Endothelial cell of umbilical vein (primary cell): ENCODE results near the gene PSMA1. TPM values are rescaled to one million over a fixed set of nuclear protein-coding genes. Genes with fewer than 3 reads are reported as not detected.

Experiments used
- BruUV-seq: library from RNA; stranded (reverse); fragments of 400-500 nt; replicated peaks from 2 replicates; lab custom pipeline; 2021; lab: Mats Ljungman, UMichigan
- CTCF ChIA-PET: fragments of 300-600, 350-600 bp; sonication (Branson Sonifier 250); formaldehyde crosslinking; loops from one replicate; lab custom pipeline; 2021; ENCODE audit warnings: antibody characterized with exemption, inconsistent platforms; lab: Charles Lee
- POLR2A ChIA-PET: fragments of 300-600, 350-600 bp; sonication (Branson Sonifier 250); formaldehyde crosslinking; loops from one replicate; lab custom pipeline; 2021; ENCODE audit warnings: antibody characterized with exemption, inconsistent platforms; lab: Charles Lee
- DNase-seq: peaks from one replicate; pipeline ENCODE4 v3.0.0-alpha.2; 2011; ENCODE audit warnings: low read depth, low spot score
- FAIRE-seq: peaks from 2 replicates; lab custom pipeline; 2011; peaks lifted over from hg19 to GRCh38; lab: Jason Lieb, UNC
- H2AFZ ChIP-seq: 2 replicates; pipeline ENCODE4 v1.6.0; 2012; ENCODE audit warnings: low read depth, low read length, control low read depth, inconsistent platforms
- H3K27ac ChIP-seq: 2 replicates; pipeline ENCODE4 v1.5.1; 2011; ENCODE audit warnings: low read depth, mild to moderate bottlenecking, control low read depth, low read length, moderate library complexity; ENCODE audit not compliant: insufficient read depth
- H3K27me3 ChIP-seq, 2 experiments: 2 replicates each; pipeline versions ENCODE4 v1.6.0 to v1.6.1; 2011; ENCODE audit warnings: low read length in 2 of 2, mixed read lengths in 1 of 2; ENCODE audit not compliant: control insufficient read depth in 2 of 2, insufficient read depth in 2 of 2
- H3K36me3 ChIP-seq, 2 experiments: 2 replicates in 1 of 2; 3 replicates in 1 of 2; pipeline ENCODE4 v1.5.1; 2011; ENCODE audit warnings: low read length in 2 of 2, mild to moderate bottlenecking in 1 of 2, moderate library complexity in 1 of 2; ENCODE audit not compliant: control insufficient read depth in 2 of 2, insufficient read depth in 2 of 2; ENCODE audit errors: extremely low read depth in 1 of 2
- H3K4me1 ChIP-seq: 3 replicates; pipeline ENCODE4 v1.5.1; 2011; ENCODE audit warnings: mild to moderate bottlenecking, low read length; ENCODE audit not compliant: control insufficient read depth, insufficient read depth; ENCODE audit errors: extremely low read depth
- H3K4me2 ChIP-seq: 2 replicates; pipeline ENCODE4 v1.6.1; 2011; ENCODE audit warnings: low read length, control low read depth, mixed read lengths; ENCODE audit not compliant: insufficient read depth
- H3K4me3 ChIP-seq, 3 experiments: fragments of 200-600 bp in 1 of 3; sonication (generic), shearing (Covaris generic) in 1 of 3; replicated peaks in 1 of 3; 2 replicates each; pipeline ENCODE4 v1.5.1; 2011 to 2016; ENCODE audit warnings: control low read depth in 3 of 3, low read length in 3 of 3, mild to moderate bottlenecking in 2 of 3, inconsistent platforms in 1 of 3, low read depth in 1 of 3, moderate library complexity in 1 of 3; ENCODE audit not compliant: insufficient read depth in 1 of 3
- H3K79me2 ChIP-seq: 2 replicates; pipeline ENCODE4 v1.6.0; 2012; ENCODE audit warnings: low read length, inconsistent platforms; ENCODE audit not compliant: control insufficient read depth, insufficient read depth
- H3K9ac ChIP-seq: replicated peaks from 2 replicates; pipeline ENCODE3; 2011; ENCODE audit warnings: low read length, control low read depth; ENCODE audit not compliant: insufficient read depth; ENCODE audit errors: extremely low read depth
- H3K9me1 ChIP-seq: replicated peaks from 3 replicates; pipeline ENCODE4 v1.6.0; 2011; ENCODE audit warnings: mild to moderate bottlenecking, low read length; ENCODE audit not compliant: control insufficient read depth, insufficient read depth; ENCODE audit errors: extremely low read depth
- H3K9me3 ChIP-seq: replicated peaks from 2 replicates; pipeline ENCODE4 v1.5.1; 2012; ENCODE audit warnings: low read length, inconsistent platforms; ENCODE audit not compliant: control insufficient read depth, insufficient read depth
- H4K20me1 ChIP-seq: replicated peaks from 2 replicates; pipeline ENCODE3; 2011; ENCODE audit warnings: mild to moderate bottlenecking, low read length; ENCODE audit not compliant: control insufficient read depth, insufficient read depth; ENCODE audit errors: extremely low read depth
- EZH2 ChIP-seq: IDR thresholded peaks from 2 replicates; pipeline ENCODE4 v1.6.1; 2012; ENCODE audit warnings: borderline replicate concordance, low read depth, mild to moderate bottlenecking, moderate library complexity, low read length, inconsistent platforms; ENCODE audit not compliant: severe bottlenecking
- FOS ChIP-seq: IDR thresholded peaks from 2 replicates; pipeline ENCODE4 v1.6.1; 2011; ENCODE audit warnings: mild to moderate bottlenecking, low read length, moderate library complexity, borderline replicate concordance; ENCODE audit not compliant: insufficient read depth
- GATA2 ChIP-seq: IDR thresholded peaks from 2 replicates; pipeline ENCODE4 v1.7.0; 2011; ENCODE audit warnings: low read depth, mild to moderate bottlenecking, moderate library complexity, mixed read lengths, low read length; ENCODE audit not compliant: insufficient read length, insufficient read depth
- JUN ChIP-seq: IDR thresholded peaks from 2 replicates; pipeline ENCODE4 v1.6.1; 2011; ENCODE audit warnings: borderline replicate concordance, low read depth; ENCODE audit not compliant: insufficient read length, insufficient read depth
- MYC ChIP-seq: IDR thresholded peaks from one replicate; pipeline ENCODE4 v1.6.1; 2011; ENCODE audit warnings: mild to moderate bottlenecking, low read depth, low read length
- POLR2A ChIP-seq: IDR thresholded peaks from 2 replicates; pipeline ENCODE4 v1.6.1; 2012; ENCODE audit warnings: low read depth, mild to moderate bottlenecking, control low read depth, low read length
- POLR2AphosphoS5 ChIP-seq: IDR thresholded peaks from 2 replicates; pipeline ENCODE4 v1.6.1; 2012; ENCODE audit warnings: low read depth, mild to moderate bottlenecking, control low read depth, low read length, moderate library complexity; ENCODE audit not compliant: insufficient read depth
- dilution Hi-C: fragments of 300-500 bp; cut with MboI; formaldehyde crosslinking; loops from one replicate; pipeline ENCODE4 v1.15.0; 2019; ENCODE audit warnings: low sequenced_read_pairs; ENCODE audit not compliant: extremely low pct_ligation_motif_present
- intact Hi-C: fragments of 100-400 bp; cut with micrococcal nuclease; formaldehyde crosslinking; loops from one replicate; pipeline ENCODE4 v1.10.0; 2022
- polyA plus RNA-seq, 4 experiments: library from polyadenylated mRNA; depleted of rRNA in 3 of 4; stranded (reverse) in 3 of 4; unstranded in 1 of 4; fragments of >200 nt; gene quantifications; 2 replicates each; pipeline versions ENCODE4 v1.2.1 to v1.2.3, GENCODE V29; 2011 to 2012; ENCODE audit warnings: missing spikeins in 1 of 4
- total RNA-seq: library from RNA; stranded (reverse); gene quantifications from 2 replicates; pipeline ENCODE4 v1.2.3, GENCODE V29; 2021
- TF ChIP-seq, protein P1 (sequence below): IDR thresholded peaks from 2 replicates; pipeline ENCODE4 v1.6.1; 2011; ENCODE audit not compliant: insufficient read depth, insufficient read length
- TF ChIP-seq, protein P2 (sequence below), 2 donors: IDR thresholded peaks; 1 replicate in 1 of 2; 2 replicates in 1 of 2; pipeline ENCODE4 v1.5.1; 2011; ENCODE audit warnings: low read length in 2 of 2, mild to moderate bottlenecking in 2 of 2, moderate library complexity in 2 of 2, control low read depth in 1 of 2, inconsistent platforms in 1 of 2, low read depth in 1 of 2; ENCODE audit not compliant: insufficient read depth in 1 of 2; ENCODE audit errors: extremely low read depth in 1 of 2

Gene PSMA1
- total and polyA plus RNA-seq, 2 donors (not counting 3 experiments of a cell fraction or from before 2014, with no cell fraction given), result 194 to 220 TPM

DNA sequence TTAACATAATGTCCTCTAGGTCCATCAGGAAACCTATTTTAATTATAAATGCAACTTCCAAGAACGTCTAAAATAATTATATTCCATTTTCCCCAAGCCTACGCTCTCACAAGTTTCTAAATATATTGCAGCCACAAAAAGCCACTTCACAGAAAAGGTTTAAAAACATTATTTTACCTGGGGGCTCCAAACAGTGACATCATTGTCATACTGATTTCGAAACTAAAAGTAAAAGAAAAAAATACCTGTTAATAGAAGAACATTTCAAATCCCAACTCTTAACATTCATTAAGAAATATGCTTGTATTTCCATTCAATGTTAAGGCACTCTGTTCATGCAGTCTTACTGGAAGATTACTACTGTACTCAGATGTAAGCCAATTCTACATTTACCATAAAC is 1.4 kb downstream of the PSMA1 start:
- no peak for DNase-seq
- ChIA-PET POLR2A (no interaction called here), CTCF (interaction anchor here (1.1 kb wide), 1 partner anchor 64 kb away, joined by 8 read pairs; no protein-coding TSS in a partner anchor)
- H3K79me2 ChIP-seq, result peaks cover 37% of the 10 kb centered on the region
- peaks cover 15% of the 10 kb centered on the region for H3K4me1 ChIP-seq
- no peak for TF ChIP-seq FOS
- no peak for TF ChIP-seq GATA2
- no peak for TF ChIP-seq EZH2
- H3K9ac ChIP-seq, result peak overlapping the region; percentile 99
- H3K4me2 ChIP-seq, result peak overlapping the region; percentile 100
- no TSS peak for BruUV-seq
- peak overlapping the region; percentile 97 for H3K27ac ChIP-seq
- peaks cover 6 to 23% of the 10 kb centered on the region in 2 experiments for H3K36me3 ChIP-seq
- H2AFZ ChIP-seq, result no peak overlapping the region
- no peaks in the 10 kb centered on the region for H3K9me3 ChIP-seq
- intact Hi-C loops (no loop called here), dilution Hi-C loops (no loop called here)
- no peak for FAIRE-seq
- H3K9me1 ChIP-seq, result no peaks in the 10 kb centered on the region
- peaks cover 6% of the 10 kb centered on the region for H4K20me1 ChIP-seq
- peak overlapping the region; percentile 86 to 97 (median 88) for H3K4me3 ChIP-seq
- no peaks in the 10 kb centered on the region for H3K27me3 ChIP-seq

DNA sequence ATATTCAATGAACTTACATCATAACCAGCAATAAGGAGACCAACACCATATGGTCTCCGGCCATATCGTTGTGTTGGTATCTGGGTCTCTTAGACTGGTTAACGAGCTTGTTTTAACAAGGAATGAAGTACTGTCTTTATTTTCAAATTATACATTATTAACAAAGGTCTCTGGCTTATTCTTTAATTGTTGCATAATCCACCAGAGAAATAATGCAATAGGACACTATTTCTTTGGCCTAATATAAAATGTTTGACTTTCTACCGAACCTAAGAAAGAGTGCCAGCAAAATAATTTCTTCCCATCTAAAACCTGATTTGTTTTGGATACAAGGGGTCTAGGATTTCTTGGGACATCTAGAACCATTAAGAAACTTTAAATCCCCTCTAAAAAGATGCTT is 6.4 kb downstream of the PSMA1 start:
- BruUV-seq, result no TSS peak
- Histone ChIP-seq H3K4me1 (peaks cover 4% of the 10 kb centered on the region), H3K4me3 (no peak overlapping the region), H3K9me1 (no peaks in the 10 kb centered on the region), H3K79me2 (peaks cover 34% of the 10 kb centered on the region), H3K27ac (no peak overlapping the region), H3K9ac (no peak overlapping the region), H3K36me3 (peaks cover 15 to 51% of the 10 kb centered on the region in 2 experiments), H3K27me3 (no peaks in the 10 kb centered on the region), H3K9me3 (no peaks in the 10 kb centered on the region), H2AFZ (no peak overlapping the region), H4K20me1 (peaks cover 3% of the 10 kb centered on the region), H3K4me2 (no peak overlapping the region)
- intact Hi-C loops (loop anchor here (5.0 kb wide), 1 partner anchor 46 kb away; no protein-coding TSS in a partner anchor), dilution Hi-C loops (no loop called here)
- TF ChIP-seq FOS (no peak), POLR2AphosphoS5 (no peak), JUN (no peak), GATA2 (no peak), MYC (no peak), POLR2A (no peak), EZH2 (no peak)
- TF ChIP-seq, protein P1, sequence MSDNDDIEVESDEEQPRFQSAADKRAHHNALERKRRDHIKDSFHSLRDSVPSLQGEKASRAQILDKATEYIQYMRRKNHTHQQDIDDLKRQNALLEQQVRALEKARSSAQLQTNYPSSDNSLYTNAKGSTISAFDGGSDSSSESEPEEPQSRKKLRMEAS, result no peak
- TF ChIP-seq, protein P2, sequence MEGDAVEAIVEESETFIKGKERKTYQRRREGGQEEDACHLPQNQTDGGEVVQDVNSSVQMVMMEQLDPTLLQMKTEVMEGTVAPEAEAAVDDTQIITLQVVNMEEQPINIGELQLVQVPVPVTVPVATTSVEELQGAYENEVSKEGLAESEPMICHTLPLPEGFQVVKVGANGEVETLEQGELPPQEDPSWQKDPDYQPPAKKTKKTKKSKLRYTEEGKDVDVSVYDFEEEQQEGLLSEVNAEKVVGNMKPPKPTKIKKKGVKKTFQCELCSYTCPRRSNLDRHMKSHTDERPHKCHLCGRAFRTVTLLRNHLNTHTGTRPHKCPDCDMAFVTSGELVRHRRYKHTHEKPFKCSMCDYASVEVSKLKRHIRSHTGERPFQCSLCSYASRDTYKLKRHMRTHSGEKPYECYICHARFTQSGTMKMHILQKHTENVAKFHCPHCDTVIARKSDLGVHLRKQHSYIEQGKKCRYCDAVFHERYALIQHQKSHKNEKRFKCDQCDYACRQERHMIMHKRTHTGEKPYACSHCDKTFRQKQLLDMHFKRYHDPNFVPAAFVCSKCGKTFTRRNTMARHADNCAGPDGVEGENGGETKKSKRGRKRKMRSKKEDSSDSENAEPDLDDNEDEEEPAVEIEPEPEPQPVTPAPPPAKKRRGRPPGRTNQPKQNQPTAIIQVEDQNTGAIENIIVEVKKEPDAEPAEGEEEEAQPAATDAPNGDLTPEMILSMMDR (IDR thresholded peaks at IDR 0.05; ENCODE audit: extremely low read depth in 1 of 2, insufficient read depth in 1 of 2, low read depth in 1 of 2, low read length in 2 of 2), result no peak
- no peak for DNase-seq
- no peak for FAIRE-seq
- ChIA-PET CTCF (no interaction called here), POLR2A (no interaction called here)
